Ascending aorta (tissue), 2 donors: ENCODE data around the gene STK11IP. TPM values are rescaled to one million over a fixed set of nuclear protein-coding genes. Genes with fewer than 3 reads are reported as not detected.

ENCODE experiments used
- DNase-seq, 2 donors: peaks; one replicate each; pipeline ENCODE4 v3.0.0-alpha.2; 2019; ENCODE audit warnings: low spot score in 2 of 2
- H3K27ac ChIP-seq, 2 donors: fragments of 200-600 bp; sonication (generic); one replicate each; pipeline ENCODE4 v1.5.1; 2016 to 2017; ENCODE audit warnings: mild to moderate bottlenecking in 1 of 2
- H3K27me3 ChIP-seq: fragments of 200-600 bp; sonication (generic); one replicate; pipeline ENCODE4 v1.5.1; 2017
- H3K36me3 ChIP-seq, 2 donors: fragments of 200-600 bp; sonication (generic); one replicate each; pipeline ENCODE4 v1.5.1; 2016
- H3K4me1 ChIP-seq, 2 donors: fragments of 200-600 bp; sonication (generic); one replicate each; pipeline ENCODE4 v1.5.1; 2016 to 2017; ENCODE audit warnings: mild to moderate bottlenecking in 1 of 2
- H3K4me3 ChIP-seq, 2 donors: fragments of 200-600 bp; sonication (generic); one replicate each; pipeline ENCODE4 v1.5.1; 2016 to 2017; ENCODE audit warnings: mild to moderate bottlenecking in 1 of 2
- H3K9me3 ChIP-seq, 2 donors: fragments of 200-600 bp; sonication (generic); one replicate each; pipeline ENCODE4 v1.5.1; 2016
- intact Hi-C: fragments of 100-400 bp; cut with DNase I; formaldehyde crosslinking; loops from one replicate; pipeline ENCODE4 v1.15.1; 2023
- total RNA-seq: library from RNA; depleted of rRNA; stranded (reverse); fragments of >200 nt; gene quantifications from one replicate; pipeline ENCODE4 v1.1.0, GENCODE V29; 2016
- TF ChIP-seq, protein P1 (sequence below), 3 experiments: fragments of 200-600 bp in 2 of 3; fragments of 450-650 bp in 1 of 3; sonication (generic) in 2 of 3; IDR thresholded peaks; one replicate each; pipeline ENCODE4 v1.5.1; 2016 to 2019; ENCODE audit warnings: antibody characterized with exemption in 3 of 3, mild to moderate bottlenecking in 1 of 3, moderate library complexity in 1 of 3

Gene STK11IP
- total RNA-seq, 1 donor from 2014 or later: 138 TPM

- TF ChIP-seq, protein P1, sequence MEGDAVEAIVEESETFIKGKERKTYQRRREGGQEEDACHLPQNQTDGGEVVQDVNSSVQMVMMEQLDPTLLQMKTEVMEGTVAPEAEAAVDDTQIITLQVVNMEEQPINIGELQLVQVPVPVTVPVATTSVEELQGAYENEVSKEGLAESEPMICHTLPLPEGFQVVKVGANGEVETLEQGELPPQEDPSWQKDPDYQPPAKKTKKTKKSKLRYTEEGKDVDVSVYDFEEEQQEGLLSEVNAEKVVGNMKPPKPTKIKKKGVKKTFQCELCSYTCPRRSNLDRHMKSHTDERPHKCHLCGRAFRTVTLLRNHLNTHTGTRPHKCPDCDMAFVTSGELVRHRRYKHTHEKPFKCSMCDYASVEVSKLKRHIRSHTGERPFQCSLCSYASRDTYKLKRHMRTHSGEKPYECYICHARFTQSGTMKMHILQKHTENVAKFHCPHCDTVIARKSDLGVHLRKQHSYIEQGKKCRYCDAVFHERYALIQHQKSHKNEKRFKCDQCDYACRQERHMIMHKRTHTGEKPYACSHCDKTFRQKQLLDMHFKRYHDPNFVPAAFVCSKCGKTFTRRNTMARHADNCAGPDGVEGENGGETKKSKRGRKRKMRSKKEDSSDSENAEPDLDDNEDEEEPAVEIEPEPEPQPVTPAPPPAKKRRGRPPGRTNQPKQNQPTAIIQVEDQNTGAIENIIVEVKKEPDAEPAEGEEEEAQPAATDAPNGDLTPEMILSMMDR (IDR thresholded peaks at IDR 0.05): no peak
- peaks cover 18 to 40% of the 10 kb centered on the region in 2 donors for H3K36me3 ChIP-seq
- no peak overlapping the region for H3K27ac ChIP-seq
- H3K4me3 ChIP-seq: no peak overlapping the region
- no peaks in the 10 kb centered on the region for H3K27me3 ChIP-seq
- DNase-seq: no peak
- no peaks in the 10 kb centered on the region for H3K9me3 ChIP-seq
- intact Hi-C loops: no loop called here
- no peaks in the 10 kb centered on the region for H3K4me1 ChIP-seq
These were observed 36.8 kb upstream of the STK11IP start for GRCh38 chr2:219560893-219561178.

DNA sequence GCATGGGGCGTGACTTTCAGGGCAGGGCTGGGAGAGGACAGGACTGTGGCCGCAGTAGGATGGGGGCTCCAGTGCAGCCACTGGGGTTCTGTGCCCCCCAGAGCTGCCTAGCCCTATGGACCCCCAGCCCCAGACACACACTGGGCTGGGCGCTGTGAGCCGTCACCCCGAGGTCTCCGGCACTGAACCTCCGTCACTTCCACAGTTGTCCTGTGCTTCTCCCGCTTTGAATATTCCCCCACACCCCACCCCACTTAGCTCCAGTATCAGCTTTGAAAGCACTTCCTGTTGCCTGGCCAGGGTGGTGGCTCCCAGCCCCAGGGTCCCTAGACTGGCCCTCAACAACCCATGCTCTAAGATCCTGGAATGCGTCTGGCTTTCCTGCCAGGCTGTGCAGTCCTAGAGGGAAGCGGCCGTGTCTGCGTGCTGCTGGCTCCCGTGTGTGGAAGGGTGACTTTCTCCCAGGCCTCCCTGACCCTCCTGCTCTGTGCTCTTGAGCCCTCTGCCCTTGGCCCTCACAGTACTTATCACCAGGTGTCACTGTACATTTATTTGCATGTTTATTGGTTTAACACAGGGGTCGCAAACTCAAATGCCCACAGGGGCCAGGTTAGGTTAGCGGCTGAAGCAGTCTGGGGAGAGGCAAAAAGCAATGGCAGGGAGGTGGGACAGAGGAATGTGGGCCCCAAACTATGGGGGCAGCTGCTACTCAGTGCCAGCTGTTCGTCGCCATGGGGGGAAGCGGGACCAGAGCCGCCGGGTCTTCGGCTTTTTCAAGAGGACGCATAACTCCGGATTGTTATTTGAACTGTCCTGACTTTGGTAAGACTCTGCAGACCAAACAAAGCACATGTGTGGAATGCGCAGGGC, 36.2 kb upstream of the STK11IP start:
- Histone ChIP-seq H3K36me3 (peaks cover 18 to 34% of the 10 kb centered on the region in 2 donors), H3K27me3 (no peaks in the 10 kb centered on the region), H3K27ac (no peak overlapping the region), H3K4me1 (no peaks in the 10 kb centered on the region), H3K9me3 (no peaks in the 10 kb centered on the region), H3K4me3 (no peak overlapping the region)
- intact Hi-C loops: no loop called here
- no peak for DNase-seq
- TF ChIP-seq, protein P1 (IDR thresholded peaks at IDR 0.05): no peak

- TF ChIP-seq, protein P1 (IDR thresholded peaks at IDR 0.05): no peak
- Histone ChIP-seq H3K36me3 (peaks cover 18 to 38% of the 10 kb centered on the region in 2 donors), H3K4me1 (no peaks in the 10 kb centered on the region), H3K4me3 (no peak overlapping the region), H3K27me3 (no peaks in the 10 kb centered on the region), H3K9me3 (no peaks in the 10 kb centered on the region), H3K27ac (no peak overlapping the region)
- peak in 1 of 2 donors; percentile 55 for DNase-seq
- intact Hi-C loops: no loop called here
These were observed 35.3 kb upstream of the STK11IP start for GRCh38 chr2:219562049-219563020.

GRCh38 chr2:219563271-219563928, 34.3 kb upstream of the STK11IP start:
- TF ChIP-seq, protein P1 (IDR thresholded peaks at IDR 0.05): no peak
- DNase-seq: peak in 1 of 2 donors; percentile 56
- intact Hi-C loops: no loop called here
- H3K4me1 ChIP-seq: no peaks in the 10 kb centered on the region
- peaks cover 18 to 36% of the 10 kb centered on the region in 2 donors for H3K36me3 ChIP-seq
- no peak overlapping the region for H3K4me3 ChIP-seq
- no peak overlapping the region for H3K27ac ChIP-seq
- H3K27me3 ChIP-seq: no peaks in the 10 kb centered on the region
- H3K9me3 ChIP-seq: no peaks in the 10 kb centered on the region
